ENCODE results near the gene PRR15. TPM values are rescaled to one million over a fixed set of nuclear protein-coding genes. Genes with fewer than 3 reads are reported as not detected.
A peak's percentile ranks its signal among the peaks of the same experiment; 100 is the strongest.

The PRR15 gene
- total and polyA plus RNA-seq, 2 of the 13 experiments (the other 11 are each of a cell fraction or from before 2014, with no cell fraction given): 2.3 to 7.8 TPM

DNA sequence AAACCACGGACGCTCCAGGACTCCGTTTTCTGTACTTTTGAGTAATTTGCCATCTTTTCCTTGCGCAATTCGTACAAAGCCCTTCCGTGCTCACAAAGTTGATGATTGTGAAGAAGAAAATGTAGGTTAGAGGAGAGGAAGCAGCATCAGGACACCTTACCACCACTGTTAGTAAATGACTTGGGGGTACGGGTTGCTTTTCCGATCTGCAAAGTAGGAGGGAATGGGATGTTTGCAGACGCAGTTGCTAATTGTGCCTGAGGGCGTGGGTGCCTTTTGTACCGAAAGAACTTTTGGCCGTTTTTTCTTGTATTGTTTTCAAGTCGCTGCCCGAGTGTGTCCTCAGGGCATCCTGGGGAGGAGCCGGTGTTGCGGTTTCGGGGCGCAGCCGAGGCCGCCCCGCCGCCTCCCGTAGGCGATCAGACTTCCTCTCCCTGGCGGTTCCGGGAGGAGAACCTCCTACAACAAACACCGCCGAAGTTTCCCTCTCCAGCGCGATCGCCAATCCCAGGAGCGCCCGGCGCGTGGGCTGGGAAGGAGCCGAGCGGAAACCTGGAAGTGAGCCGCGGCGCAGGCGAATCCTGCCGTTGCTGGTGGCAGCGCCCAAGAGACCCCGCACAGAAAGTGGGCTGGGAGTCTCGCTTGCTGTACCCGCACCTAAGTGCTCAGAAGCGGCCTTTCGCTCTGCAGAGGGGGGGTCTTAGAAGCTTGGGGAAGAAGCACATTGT, 1.0 kb downstream of the PRR15 start (continued):
- peak; percentile 79 for TF ChIP-seq U2AF1 (optimal IDR thresholded peaks at IDR 0.05; ENCODE audit: low read depth, low read length)
- no peak for TF ChIP-seq ZBTB21 (CRISPR knock-in tag; IDR thresholded peaks at IDR 0.05)
- no peak for TF ChIP-seq ZNF362 (CRISPR knock-in tag; IDR thresholded peaks at IDR 0.05; ENCODE audit: borderline replicate concordance)
- no peak for TF ChIP-seq CHCHD3 (CRISPR knock-in tag; IDR thresholded peaks at IDR 0.05)
- no peak for TF ChIP-seq POLR2AphosphoS2 (IDR thresholded peaks at IDR 0.05; ENCODE audit: low read depth, low read length)
- no peak for TF ChIP-seq E2F5 (CRISPR knock-in tag; conservative IDR thresholded peaks at IDR 0.05)
- no peak for TF ChIP-seq HNRNPL (IDR thresholded peaks at IDR 0.05; ENCODE audit: low read depth, low read length)
- TF ChIP-seq SIX1 (CRISPR knock-in tag; IDR thresholded peaks at IDR 0.05; ENCODE audit: borderline replicate concordance): no peak
- no peak for TF ChIP-seq UBTF (CRISPR knock-in tag; IDR thresholded peaks at IDR 0.05)
- no peak for TF ChIP-seq ZSCAN25 (CRISPR knock-in tag; IDR thresholded peaks at IDR 0.05)
- TF ChIP-seq, protein P1, sequence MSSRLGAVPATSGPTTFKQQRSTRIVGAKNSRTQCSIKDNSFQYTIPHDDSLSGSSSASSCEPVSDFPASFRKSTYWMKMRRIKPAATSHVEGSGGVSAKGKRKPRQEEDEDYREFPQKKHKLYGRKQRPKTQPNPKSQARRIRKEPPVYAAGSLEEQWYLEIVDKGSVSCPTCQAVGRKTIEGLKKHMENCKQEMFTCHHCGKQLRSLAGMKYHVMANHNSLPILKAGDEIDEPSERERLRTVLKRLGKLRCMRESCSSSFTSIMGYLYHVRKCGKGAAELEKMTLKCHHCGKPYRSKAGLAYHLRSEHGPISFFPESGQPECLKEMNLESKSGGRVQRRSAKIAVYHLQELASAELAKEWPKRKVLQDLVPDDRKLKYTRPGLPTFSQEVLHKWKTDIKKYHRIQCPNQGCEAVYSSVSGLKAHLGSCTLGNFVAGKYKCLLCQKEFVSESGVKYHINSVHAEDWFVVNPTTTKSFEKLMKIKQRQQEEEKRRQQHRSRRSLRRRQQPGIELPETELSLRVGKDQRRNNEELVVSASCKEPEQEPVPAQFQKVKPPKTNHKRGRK (CRISPR knock-in tag; IDR thresholded peaks at IDR 0.05): no peak
- TF ChIP-seq ZBTB44 (CRISPR knock-in tag; IDR thresholded peaks at IDR 0.05): no peak
- TF ChIP-seq ZBTB39 (CRISPR knock-in tag; IDR thresholded peaks at IDR 0.05): no peak
- no peak; the same call in 1 of the 2 replicates for TF ChIP-seq HOXA3 (CRISPR knock-in tag; IDR thresholded peaks at IDR 0.05)
- no peak; the same call in 1 of the 2 replicates for TF ChIP-seq ZNF143 (CRISPR knock-in tag; IDR thresholded peaks at IDR 0.05)
- TF ChIP-seq DNMT3B (CRISPR knock-in tag; conservative IDR thresholded peaks at IDR 0.05): no peak
- 0 out of 2 replicates have a peak, but pooled peaks have one; percentile 73 for TF ChIP-seq ZNF17 (CRISPR knock-in tag; IDR thresholded peaks at IDR 0.05)
- no peak for TF ChIP-seq PAF1 (CRISPR knock-in tag; IDR thresholded peaks at IDR 0.05)
- no peak for TF ChIP-seq RAD51 (IDR thresholded peaks at IDR 0.05; ENCODE audit: borderline replicate concordance)
- no peak for TF ChIP-seq ZNF3 (CRISPR knock-in tag; IDR thresholded peaks at IDR 0.05)
- no peak for TF ChIP-seq SUZ12 (IDR thresholded peaks at IDR 0.05; ENCODE audit: low read depth, low read length)
